Astrocyte of the cerebellum (primary cell): Measurements from ENCODE around the gene BMP6.

ENCODE experiments used
- DNase-seq: peaks from one replicate; pipeline ENCODE4 v3.0.0-alpha.2; 2011; ENCODE audit warnings: low read depth
- H3K4me3 ChIP-seq: 2 replicates; pipeline ENCODE4 v1.5.1; 2011; ENCODE audit warnings: mild to moderate bottlenecking, low read depth, low read length, moderate library complexity
- CTCF ChIP-seq: IDR thresholded peaks from 2 replicates; pipeline ENCODE4 v1.5.1; 2012; ENCODE audit warnings: low read length, low read depth, moderate library complexity, mild to moderate bottlenecking; ENCODE audit errors: missing control alignments
- in situ Hi-C: cut with HindIII; loops from 2 replicates; pipeline ENCODE4 v1.10.0; 2017; ENCODE audit warnings: low sequenced_read_pairs

Gene BMP6

GRCh38 chr6:7802662-7803061 lies 76.8 kb downstream of the BMP6 start:
- H3K4me3 ChIP-seq: no peak overlapping the region
- DNase-seq: no peak
- TF ChIP-seq CTCF: no peak
- in situ Hi-C loops: no loop called here

- in situ Hi-C loops: no loop called here
- no peak for DNase-seq
- no peak for TF ChIP-seq CTCF
- no peak overlapping the region for H3K4me3 ChIP-seq
Measured at GRCh38 chr6:7803214-7803613, 77.3 kb downstream of the BMP6 start.

- H3K4me3 ChIP-seq: no peak overlapping the region
- in situ Hi-C loops: no loop called here
- TF ChIP-seq CTCF: no peak
- no peak for DNase-seq
Measured at GRCh38 chr6:7805078-7805849, 79.4 kb downstream of the BMP6 start.

- in situ Hi-C loops: no loop called here
- H3K4me3 ChIP-seq: no peak overlapping the region
- no peak for DNase-seq
- TF ChIP-seq CTCF: no peak
Measured at GRCh38 chr6:7805850-7806214, 79.9 kb downstream of the BMP6 start.

- in situ Hi-C loops: no loop called here
- TF ChIP-seq CTCF: no peak
- no peak for DNase-seq
- H3K4me3 ChIP-seq: no peak overlapping the region
Measured at GRCh38 chr6:7806711-7807110, 80.8 kb downstream of the BMP6 start.

GRCh38 chr6:7809346-7809745 lies 83.4 kb downstream of the BMP6 start:
- in situ Hi-C loops: no loop called here
- no peak overlapping the region for H3K4me3 ChIP-seq
- no peak for TF ChIP-seq CTCF
- DNase-seq: no peak
